K562 treated with DMSO at 1 percent for 12 hours (cell line): Measurements from ENCODE around the gene TAF11L14. TPM values are rescaled to one million over a fixed set of nuclear protein-coding genes. Genes with fewer than 3 reads are reported as not detected.

Experiments used
- total RNA-seq: library from RNA; unstranded; fragments of 300-600 nt; gene quantifications from 2 replicates; pipeline ENCODE4 v1.2.3, GENCODE V29; 2022; ENCODE audit not compliant: insufficient read depth

Gene TAF11L14
- not detected in 2 replicates for total RNA-seq

DNA sequence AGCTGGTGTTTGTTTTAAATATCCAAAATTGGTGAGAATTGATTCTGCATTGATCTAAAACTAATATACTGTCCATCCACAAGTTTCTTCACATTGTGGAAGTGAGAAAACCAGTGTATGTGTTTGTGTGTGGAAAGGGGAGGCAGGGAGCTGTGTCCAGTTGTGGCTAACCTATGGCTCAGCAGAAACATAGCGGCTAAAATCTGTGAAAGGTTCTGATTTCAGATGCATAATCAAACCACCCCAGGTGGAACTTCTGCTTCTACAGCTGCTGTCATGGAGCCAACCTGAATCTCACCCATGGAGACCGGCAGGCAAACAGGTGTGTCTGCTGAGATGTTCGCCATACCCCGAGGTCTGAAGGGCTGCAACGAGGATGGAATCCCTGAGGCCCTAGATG, at the start of gene TAF11L14:
TAF11L14 (plus strand) TSS at position 301 of the 400 bp plus-strand sequence.

GRCh38 chr5:17585658-17586057, 48.6 kb upstream of the TAF11L14 start, which contains the start of gene TAF11L7:
TAF11L7 (minus strand) TSS chr5:17585758.

GRCh38 chr5:17590860-17591259, 43.4 kb upstream of the TAF11L14 start, which contains the start of gene TAF11L8:
TAF11L8 (minus strand) TSS chr5:17590960.

DNA sequence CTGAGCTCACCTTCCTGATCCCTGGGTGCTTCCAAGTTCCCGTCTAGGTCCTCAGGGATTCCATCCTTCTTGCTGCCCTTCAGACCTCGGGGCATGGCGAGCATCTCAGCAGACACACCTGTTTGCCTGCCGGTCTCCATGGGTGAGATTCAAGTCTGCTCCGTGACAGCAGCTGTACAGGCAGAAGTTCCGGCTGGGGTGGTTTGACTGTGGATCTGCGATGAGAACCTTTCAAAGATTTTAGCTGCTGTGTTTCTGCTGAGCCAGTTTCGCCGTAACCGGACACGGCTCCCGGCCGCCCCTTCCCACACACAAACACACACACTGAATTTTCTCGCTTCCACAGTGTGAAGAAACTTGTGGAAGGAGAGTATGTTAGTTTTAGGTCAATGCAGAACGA, 40.0 kb upstream of the TAF11L14 start, which contains the start of gene TAF11L9:
TAF11L9 (minus strand) TSS at position 140 of the 400 bp plus-strand sequence.

GRCh38 chr5:17597728-17598127, 36.5 kb upstream of the TAF11L14 start, which contains the start of gene TAF11L10:
TAF11L10 (minus strand) TSS chr5:17597828.

DNA sequence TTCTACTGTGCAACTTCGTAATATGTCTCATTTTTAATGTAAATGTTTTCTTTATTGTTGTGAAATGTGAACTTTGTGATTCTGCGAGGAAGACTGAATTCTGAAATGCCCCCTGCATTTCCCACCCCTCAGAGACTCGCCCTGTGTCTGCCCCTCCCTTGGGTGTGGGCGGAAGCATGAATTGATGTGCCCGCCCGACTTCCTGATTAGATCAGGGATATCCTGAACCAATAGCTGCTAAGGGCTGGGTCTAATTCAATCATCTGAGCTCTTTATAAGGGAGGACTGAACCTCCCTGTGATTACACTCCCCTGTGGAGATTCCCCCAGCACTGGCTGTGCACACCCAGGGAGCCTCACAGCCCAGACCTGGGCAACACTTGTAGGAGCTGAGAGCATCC, 30.4 kb upstream of the TAF11L14 start, which contains the start of gene TAF11L11:
TAF11L11 (plus strand) TSS at position 304 of the 400 bp plus-strand sequence.

GRCh38 chr5:17610092-17610491, 24.2 kb upstream of the TAF11L14 start, which contains the start of gene TAF11L12:
TAF11L12 (plus strand) TSS chr5:17610392.

GRCh38 chr5:17631788-17632187, 2.5 kb upstream of the TAF11L14 start, which contains the start of gene TAF11L13:
TAF11L13 (plus strand) TSS chr5:17632088.

Other genes with a start within 250 kb of the TAF11L14 start
- not detected in 2 replicates for gene TAF11L2, start 136.2 kb upstream of the TAF11L14 start, total RNA-seq
- gene TAF11L3, start 116.1 kb upstream of the TAF11L14 start, total RNA-seq = not detected in 2 replicates
- gene TAF11L4, start 112.7 kb upstream of the TAF11L14 start, total RNA-seq = not detected in 2 replicates
- not detected in 2 replicates for gene TAF11L5, start 109.2 kb upstream of the TAF11L14 start, total RNA-seq
- gene TAF11L6, start 105.8 kb upstream of the TAF11L14 start, total RNA-seq = not detected in 2 replicates
- not detected in 2 replicates for gene TAF11L7, start 48.7 kb upstream of the TAF11L14 start, total RNA-seq
- gene TAF11L8, start 43.5 kb upstream of the TAF11L14 start, total RNA-seq = not detected in 2 replicates
- gene TAF11L9, start 40.1 kb upstream of the TAF11L14 start, total RNA-seq = not detected in 2 replicates
- gene TAF11L10, start 36.6 kb upstream of the TAF11L14 start, total RNA-seq = not detected in 2 replicates
- not detected in 2 replicates for gene TAF11L11, start 30.3 kb upstream of the TAF11L14 start, total RNA-seq
- not detected in 2 replicates for gene TAF11L12, start 24.1 kb upstream of the TAF11L14 start, total RNA-seq
- gene TAF11L13, start 2.4 kb upstream of the TAF11L14 start, total RNA-seq = not detected in 2 replicates